ENCODE results near the gene BCL2L2. TPM values are rescaled to one million over a fixed set of nuclear protein-coding genes. Genes with fewer than 3 reads are reported as not detected.
A peak's percentile ranks its signal among the peaks of the same experiment; 100 is the strongest.

The BCL2L2 gene
- total RNA-seq, 4 donors from 2014 or later: 49.8 to 87.3 (median 56.5) TPM

DNA sequence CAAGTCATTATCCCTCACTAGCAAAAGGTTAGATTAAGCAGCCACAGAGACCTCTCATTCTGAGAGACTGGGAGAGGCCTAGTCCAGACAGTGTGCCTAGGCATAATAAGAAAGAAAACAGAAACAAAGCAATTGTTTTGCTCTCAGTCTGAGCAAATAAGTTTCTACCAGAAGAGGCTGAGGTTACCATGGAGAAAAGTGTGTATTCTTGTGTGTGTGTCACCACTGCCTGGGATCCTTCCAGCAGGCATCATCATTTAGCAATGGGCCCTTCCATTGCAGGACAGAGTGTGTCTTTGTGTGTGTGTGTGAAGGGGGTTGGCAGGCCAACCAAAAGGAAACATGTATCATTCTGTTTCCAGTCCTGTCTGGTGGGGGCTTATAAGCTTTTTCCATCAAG is 54.7 kb downstream of the BCL2L2 start:
- H3K4me1 ChIP-seq: peaks cover 0 to 79% (median 34%) of the 10 kb centered on the region in 4 donors
- peak overlapping the region; percentile 54 to 98 (median 76) for H3K27ac ChIP-seq
- TF ChIP-seq EP300 (IDR thresholded peaks at IDR 0.05): peak in 1 of 2 donors; percentile 80
- no peak for TF ChIP-seq CTCF (IDR thresholded peaks at IDR 0.05)
- TF ChIP-seq POLR2A (IDR thresholded peaks at IDR 0.05): no peak
- DNase-seq (ENCODE audit: low spot score in 2 of 2): no peak
- no peak overlapping the region for H3K4me3 ChIP-seq
- no peaks in the 10 kb centered on the region for H3K27me3 ChIP-seq
- no peaks in the 10 kb centered on the region for H3K9me3 ChIP-seq
- peaks cover 0 to 38% (median 0%) of the 10 kb centered on the region in 3 donors for H3K36me3 ChIP-seq

Small RNA genes lying within 50 kb of the gene (small RNA-seq; reads per million reads assigned to genes)
- gene RNU6-1046P: not detected

Other genes with a start within 250 kb of the BCL2L2 start
- 10 to 100 TPM in 1 of 4 donors, 1 to 10 TPM in 3; 3.9 to 11.1 (median 6.0) TPM for gene CDH24, start 249.3 kb upstream of the BCL2L2 start, total RNA-seq
- 100 to 1,000 TPM in 3 of 4 donors, 10 to 100 TPM in 1; 96.5 to 143 (median 108) TPM for gene ACIN1, start 211.7 kb upstream of the BCL2L2 start, total RNA-seq
- gene C14orf119, start 211.3 kb upstream of the BCL2L2 start, total RNA-seq: 10 to 100 TPM; 15.5 to 35.1 (median 21.7) TPM
- not detected for gene CIROP, start 201.8 kb upstream of the BCL2L2 start, total RNA-seq
- gene CEBPE, start 187.6 kb upstream of the BCL2L2 start, total RNA-seq: not detected
- 10 to 100 TPM; 26.2 to 41.4 (median 37.5) TPM for gene SLC7A8, start 123.2 kb upstream of the BCL2L2 start, total RNA-seq
- not detected for gene RNF212B, start 68.9 kb upstream of the BCL2L2 start, total RNA-seq
- 10 to 100 TPM in 2 of 4 donors, 1 to 10 TPM in 2; 7.5 to 35.2 (median 10.2) TPM for gene HOMEZ, start 20.7 kb upstream of the BCL2L2 start, total RNA-seq
- 10 to 100 TPM; 15.0 to 29.1 (median 19.2) TPM for gene PPP1R3E, start 4.0 kb upstream of the BCL2L2 start, total RNA-seq
- 10 to 100 TPM; 52.1 to 80.8 (median 64.5) TPM for gene PABPN1, start 14.6 kb downstream of the BCL2L2 start, total RNA-seq
- gene SLC22A17, start 46.1 kb downstream of the BCL2L2 start, total RNA-seq: 10 to 100 TPM; 55.9 to 91.0 (median 58.3) TPM
- gene EFS, start 58.3 kb downstream of the BCL2L2 start, total RNA-seq: 10 to 100 TPM; 31.4 to 38.2 (median 34.2) TPM
- gene IL25, start 66.0 kb downstream of the BCL2L2 start, total RNA-seq: not detected
- 10 to 100 TPM; 10.8 to 31.5 (median 18.3) TPM for gene CMTM5, start 70.2 kb downstream of the BCL2L2 start, total RNA-seq
- gene MYH6, start 101.4 kb downstream of the BCL2L2 start, total RNA-seq: under 1 TPM in 1 of 4 donors, not detected in 3; 0.30 TPM
- under 1 TPM in 1 of 4 donors, not detected in 3; 0.90 TPM for gene MYH7, start 128.8 kb downstream of the BCL2L2 start, total RNA-seq
- 10 to 100 TPM; 35.8 to 45.6 (median 36.5) TPM for gene NGDN, start 162.9 kb downstream of the BCL2L2 start, total RNA-seq
- 1 to 10 TPM; 2.1 to 3.9 (median 2.6) TPM for gene ZFHX2, start 244.9 kb downstream of the BCL2L2 start, total RNA-seq
- 10 to 100 TPM; 14.4 to 47.1 (median 25.2) TPM for gene THTPA, start 249.4 kb downstream of the BCL2L2 start, total RNA-seq

All from tibial nerve (tissue), 4 donors.